Mammary epithelial cell (primary cell): ENCODE data around the gene CLEC12A.

Experiments used
- EZH2 ChIP-seq: IDR thresholded peaks from 2 replicates; pipeline ENCODE4 v1.6.1; 2012; ENCODE audit warnings: low read length, inconsistent platforms, borderline replicate concordance
- TF ChIP-seq, protein P1 (sequence below), 2 donors: IDR thresholded peaks in 1 of 2; conservative IDR thresholded peaks in 1 of 2; 2 replicates each; pipeline ENCODE4 v1.5.1; 2011 to 2012; ENCODE audit warnings: inconsistent platforms in 2 of 2, low read length in 2 of 2, mild to moderate bottlenecking in 2 of 2, control low read depth in 1 of 2, low read depth in 1 of 2; ENCODE audit not compliant: insufficient read depth in 1 of 2; ENCODE audit errors: extremely low read depth in 1 of 2

DNA sequence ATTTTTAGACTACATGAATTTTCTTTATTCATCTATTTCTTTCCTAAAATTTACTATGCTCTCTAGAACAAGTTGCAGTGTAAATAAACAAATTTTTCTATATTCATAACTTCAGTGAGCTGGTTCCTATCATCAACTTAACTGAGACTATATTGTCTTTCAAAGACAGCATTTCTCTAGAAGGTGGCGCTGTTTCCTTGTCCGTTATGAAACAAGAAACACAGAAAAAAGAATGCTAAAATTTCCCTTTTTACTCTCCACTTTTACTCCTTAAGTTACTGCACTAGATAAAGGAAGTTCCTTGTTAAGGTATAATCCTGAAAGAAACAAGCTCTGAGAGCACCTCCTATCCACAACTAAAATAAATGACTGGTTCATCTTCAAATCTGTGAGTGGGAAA, 30.8 kb upstream of the CLEC12A start:
- TF ChIP-seq, protein P1, sequence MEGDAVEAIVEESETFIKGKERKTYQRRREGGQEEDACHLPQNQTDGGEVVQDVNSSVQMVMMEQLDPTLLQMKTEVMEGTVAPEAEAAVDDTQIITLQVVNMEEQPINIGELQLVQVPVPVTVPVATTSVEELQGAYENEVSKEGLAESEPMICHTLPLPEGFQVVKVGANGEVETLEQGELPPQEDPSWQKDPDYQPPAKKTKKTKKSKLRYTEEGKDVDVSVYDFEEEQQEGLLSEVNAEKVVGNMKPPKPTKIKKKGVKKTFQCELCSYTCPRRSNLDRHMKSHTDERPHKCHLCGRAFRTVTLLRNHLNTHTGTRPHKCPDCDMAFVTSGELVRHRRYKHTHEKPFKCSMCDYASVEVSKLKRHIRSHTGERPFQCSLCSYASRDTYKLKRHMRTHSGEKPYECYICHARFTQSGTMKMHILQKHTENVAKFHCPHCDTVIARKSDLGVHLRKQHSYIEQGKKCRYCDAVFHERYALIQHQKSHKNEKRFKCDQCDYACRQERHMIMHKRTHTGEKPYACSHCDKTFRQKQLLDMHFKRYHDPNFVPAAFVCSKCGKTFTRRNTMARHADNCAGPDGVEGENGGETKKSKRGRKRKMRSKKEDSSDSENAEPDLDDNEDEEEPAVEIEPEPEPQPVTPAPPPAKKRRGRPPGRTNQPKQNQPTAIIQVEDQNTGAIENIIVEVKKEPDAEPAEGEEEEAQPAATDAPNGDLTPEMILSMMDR (conservative IDR thresholded peaks at IDR 0.05 in 1 of 2, IDR thresholded peaks at IDR 0.05 in 1 of 2; ENCODE audit: extremely low read depth in 1 of 2, insufficient read depth in 1 of 2, low read depth in 1 of 2, low read length in 2 of 2) = peak; percentile 24 to 49
- TF ChIP-seq EZH2 = no peak
